HG03039 (cell line): ENCODE results near the gene AFF3.

Experiments used
- ATAC-seq: cut with Tn5 transposase; IDR thresholded peaks from one replicate; pipeline ENCODE4 v1.9.1; 2021; ENCODE audit warnings: mild to moderate bottlenecking, moderate library complexity; ENCODE audit not compliant: unreplicated experiment

AFF3 gene

GRCh38 chr2:99621774-99622173 is 520.6 kb downstream of the AFF3 start:
- no peak for ATAC-seq

GRCh38 chr2:99621106-99621505 is 521.3 kb downstream of the AFF3 start:
- ATAC-seq, result no peak

GRCh38 chr2:99619151-99619550 is 523.2 kb downstream of the AFF3 start:
- ATAC-seq, result no peak

DNA sequence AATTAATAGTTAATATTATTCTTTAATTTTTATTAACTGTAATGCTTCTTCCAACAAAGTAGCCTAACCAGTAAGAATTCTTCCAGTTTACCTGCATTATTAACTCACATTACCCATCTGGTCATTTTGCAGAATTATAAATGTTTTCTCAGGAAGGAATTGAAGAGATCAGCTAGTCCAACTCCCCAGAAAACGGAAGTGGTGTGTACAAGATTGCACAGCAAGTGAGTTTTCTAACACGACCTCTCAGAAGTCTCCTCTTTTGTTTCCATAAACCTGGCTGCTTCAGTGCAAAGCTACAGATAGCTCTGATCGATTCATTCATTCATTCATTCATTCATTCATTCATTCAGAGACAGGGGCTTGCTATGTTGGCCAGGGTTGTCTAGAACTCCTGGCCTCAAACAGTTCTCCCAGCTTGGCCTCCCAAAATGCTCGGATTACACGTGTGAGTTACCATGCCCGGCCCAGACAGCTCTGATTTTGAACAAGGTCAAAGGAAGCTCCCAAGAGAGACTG is 523.8 kb downstream of the AFF3 start:
- ATAC-seq, result no peak

DNA sequence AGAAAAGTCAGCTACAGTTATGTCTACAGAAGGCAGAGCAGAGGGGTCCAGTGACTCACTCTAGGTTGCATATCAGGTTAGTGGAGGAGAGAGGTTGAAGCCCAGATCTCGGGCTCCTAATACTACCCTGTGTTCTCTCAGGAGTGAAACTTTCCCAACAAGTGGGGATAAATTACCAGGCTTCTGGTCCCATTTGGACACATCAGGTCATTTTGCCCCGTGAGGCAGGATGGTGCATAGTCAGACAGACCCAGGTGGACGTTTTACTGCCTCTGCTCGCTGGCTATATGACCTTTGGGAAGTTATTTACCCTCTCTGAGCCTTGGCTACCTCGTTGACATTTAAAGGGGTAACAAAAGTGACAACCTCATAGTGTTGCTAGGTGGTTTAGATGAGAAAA is 524.6 kb downstream of the AFF3 start:
- ATAC-seq, result no peak

- no peak for ATAC-seq
These were observed 527.1 kb downstream of the AFF3 start for GRCh38 chr2:99615247-99615771.

GRCh38 chr2:99613980-99614379 is 528.4 kb downstream of the AFF3 start:
- ATAC-seq, result no peak

DNA sequence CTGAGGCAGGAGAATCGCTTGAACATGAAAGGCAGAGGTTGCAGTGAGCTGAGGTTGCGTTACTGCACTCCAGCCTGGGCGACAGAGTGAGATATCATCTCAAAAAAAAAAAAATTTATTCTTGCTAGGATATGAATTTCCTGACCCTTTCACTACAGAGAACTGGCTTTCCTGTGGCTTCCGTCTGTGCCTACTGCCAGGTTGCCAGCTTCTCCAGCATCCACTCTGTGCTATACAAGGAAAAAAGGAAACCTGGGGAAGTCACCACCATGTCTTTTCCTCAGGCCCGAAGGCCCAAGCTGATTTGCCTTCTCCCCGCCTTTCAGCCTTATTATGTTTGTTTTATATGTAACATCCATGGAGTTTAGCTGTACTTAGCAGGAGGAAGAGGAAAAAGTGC is 530.6 kb downstream of the AFF3 start:
- ATAC-seq, result no peak

DNA sequence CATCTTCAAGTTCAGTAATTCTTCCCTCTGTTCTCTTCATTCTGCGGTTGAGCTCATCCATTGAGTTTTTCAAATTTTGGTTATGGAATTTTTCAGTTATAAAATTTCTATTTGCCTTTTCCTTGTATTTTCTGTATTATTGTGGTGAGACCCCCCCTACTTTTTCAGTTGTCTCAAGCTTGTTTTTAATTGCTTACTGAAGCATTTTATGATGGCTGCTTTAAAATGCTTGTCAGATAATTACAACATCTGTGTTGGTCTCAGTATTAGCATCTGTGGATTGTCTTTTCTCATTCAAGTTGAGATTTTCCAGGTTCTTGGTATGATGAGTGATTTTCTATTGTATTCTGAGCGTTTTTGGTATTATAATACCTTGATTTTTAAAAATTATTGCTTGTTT is 531.4 kb downstream of the AFF3 start:
- ATAC-seq, result no peak

GRCh38 chr2:99609851-99610381 is 532.5 kb downstream of the AFF3 start:
- ATAC-seq, result no peak

- ATAC-seq, result no peak
These were observed 533.5 kb downstream of the AFF3 start for GRCh38 chr2:99608861-99609260.

- no peak for ATAC-seq
These were observed 534.4 kb downstream of the AFF3 start for GRCh38 chr2:99607861-99608491.

- no peak for ATAC-seq
These were observed 534.9 kb downstream of the AFF3 start for GRCh38 chr2:99607454-99607853.

GRCh38 chr2:99605036-99605435 is 537.4 kb downstream of the AFF3 start:
- ATAC-seq, result no peak

- no peak for ATAC-seq
These were observed 539.9 kb downstream of the AFF3 start for GRCh38 chr2:99602476-99602875.

- ATAC-seq, result no peak
These were observed 541.3 kb downstream of the AFF3 start for GRCh38 chr2:99600981-99601651.

DNA sequence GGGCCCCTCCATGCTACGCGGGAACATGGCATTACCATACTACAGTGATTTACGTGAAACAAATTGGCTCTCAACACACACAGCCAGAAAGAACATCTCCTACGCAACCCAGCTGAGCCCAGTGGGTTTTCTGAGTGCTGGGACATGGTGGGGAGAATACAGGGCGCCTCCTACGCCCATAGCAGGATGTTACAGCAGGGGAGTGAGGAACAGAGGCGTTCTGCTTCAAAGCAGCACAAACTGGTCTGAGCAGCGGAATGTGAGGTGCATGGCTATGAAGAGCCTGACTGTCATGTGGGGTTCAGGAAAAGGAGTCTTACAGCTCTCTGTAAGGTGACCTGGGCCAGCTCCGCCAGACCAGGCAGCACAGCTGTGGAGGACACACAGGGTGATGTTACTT is 543.9 kb downstream of the AFF3 start:
- ATAC-seq, result no peak

GRCh38 chr2:99597616-99598015 is 544.8 kb downstream of the AFF3 start:
- no peak for ATAC-seq

- ATAC-seq, result no peak
These were observed 547.0 kb downstream of the AFF3 start for GRCh38 chr2:99595373-99595772.

DNA sequence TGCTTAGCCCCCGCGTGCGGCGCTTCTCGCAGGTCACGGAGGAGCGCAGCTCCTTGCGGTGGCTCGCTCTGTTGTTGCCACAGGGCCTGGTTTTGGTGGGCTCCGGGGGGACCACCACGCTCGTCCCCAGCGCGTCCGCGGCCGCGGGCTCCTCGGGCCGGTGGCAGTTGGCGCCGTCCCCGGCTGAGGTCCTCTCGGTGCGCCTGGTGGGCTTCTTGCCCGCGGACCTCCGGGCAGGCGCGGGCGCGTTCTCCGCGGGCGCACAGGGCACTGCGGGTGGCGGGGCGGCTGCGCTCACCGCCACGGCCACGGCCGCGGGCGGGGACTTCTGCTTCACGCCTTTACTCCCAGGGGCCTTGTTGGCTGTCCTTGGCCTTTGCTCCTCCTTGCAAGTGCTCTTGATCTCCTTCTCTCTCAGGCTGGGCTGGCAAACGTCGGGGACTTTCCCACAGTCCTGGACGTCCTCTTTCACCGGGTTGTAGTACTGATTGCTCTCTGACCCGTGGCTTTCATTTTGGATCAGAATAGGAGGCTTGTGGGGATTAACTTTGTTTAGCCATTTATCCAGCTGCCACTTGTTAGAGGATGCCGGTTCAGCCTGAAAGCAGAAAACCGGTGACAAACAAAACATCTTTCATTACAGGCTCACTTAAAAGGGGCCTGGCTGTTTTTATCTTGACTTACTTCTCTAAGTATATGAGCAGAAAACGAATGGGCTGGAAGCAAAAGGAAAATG is 548.5 kb downstream of the AFF3 start:
- no peak for ATAC-seq

DNA sequence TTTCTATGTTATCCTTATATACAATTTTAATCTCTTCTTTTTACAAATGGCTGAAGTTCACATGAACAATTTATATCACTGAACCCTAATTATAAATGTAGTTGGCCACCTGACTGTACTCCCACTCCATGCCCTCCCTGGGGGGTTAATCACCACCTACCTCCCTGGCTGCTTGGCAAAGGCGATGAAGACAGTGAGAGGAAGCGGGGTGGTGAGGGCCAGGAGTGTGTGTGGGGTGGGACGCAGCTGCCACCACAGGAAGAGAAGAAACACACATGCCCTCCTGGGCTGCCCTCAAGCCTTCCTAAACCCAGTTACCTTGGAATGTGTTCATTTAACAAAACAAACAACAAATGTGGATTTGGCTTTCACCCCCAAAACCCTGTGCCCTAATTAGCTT is 565.6 kb downstream of the AFF3 start:
- ATAC-seq, result no peak
